NOMO-1 treated with DMSO at 0.1 percent for 48 hours (cell line): ENCODE measurements around the gene OR6C76.
A peak's percentile ranks its signal among the peaks of the same experiment; 100 is the strongest.
"Not testable (repeated sequence)": the region's sequence is repeated elsewhere in the genome, so short reads cannot be mapped to it uniquely, and the experiment has no call there.

ENCODE experiments used
- DNase-seq: peaks from one replicate; lab custom pipeline; 2025; ENCODE audit not compliant: unreplicated experiment; lab: John Stamatoyannopoulos, UW

The OR6C76 gene

GRCh38 chr12:55425954-55426353 lies at the start of gene OR6C76:
OR6C76 (plus strand) TSS chr12:55426254; CDS start chr12:55426254, 0 bp downstream.
- no peak for DNase-seq

DNA sequence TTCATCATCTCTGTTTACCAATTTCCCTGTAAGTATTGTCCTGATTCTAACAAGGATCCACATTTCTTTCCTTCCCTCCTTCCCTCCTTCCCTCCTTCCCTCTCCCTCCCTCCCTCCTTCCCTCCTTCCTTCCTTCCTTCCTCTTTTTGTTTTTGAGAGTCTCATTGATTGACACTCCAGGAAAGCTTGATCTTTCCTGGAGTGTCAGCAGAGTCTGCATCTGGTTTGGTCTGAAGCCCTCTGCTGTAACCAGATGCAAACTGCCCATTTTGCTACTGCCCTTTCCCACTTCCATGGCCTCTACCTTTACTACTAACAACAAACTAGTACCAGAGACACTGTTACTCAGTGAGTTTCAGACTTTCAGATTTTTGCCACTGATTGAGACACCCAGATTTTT lies 40.2 kb upstream of the OR6C76 start:
- no peak for DNase-seq

DNA sequence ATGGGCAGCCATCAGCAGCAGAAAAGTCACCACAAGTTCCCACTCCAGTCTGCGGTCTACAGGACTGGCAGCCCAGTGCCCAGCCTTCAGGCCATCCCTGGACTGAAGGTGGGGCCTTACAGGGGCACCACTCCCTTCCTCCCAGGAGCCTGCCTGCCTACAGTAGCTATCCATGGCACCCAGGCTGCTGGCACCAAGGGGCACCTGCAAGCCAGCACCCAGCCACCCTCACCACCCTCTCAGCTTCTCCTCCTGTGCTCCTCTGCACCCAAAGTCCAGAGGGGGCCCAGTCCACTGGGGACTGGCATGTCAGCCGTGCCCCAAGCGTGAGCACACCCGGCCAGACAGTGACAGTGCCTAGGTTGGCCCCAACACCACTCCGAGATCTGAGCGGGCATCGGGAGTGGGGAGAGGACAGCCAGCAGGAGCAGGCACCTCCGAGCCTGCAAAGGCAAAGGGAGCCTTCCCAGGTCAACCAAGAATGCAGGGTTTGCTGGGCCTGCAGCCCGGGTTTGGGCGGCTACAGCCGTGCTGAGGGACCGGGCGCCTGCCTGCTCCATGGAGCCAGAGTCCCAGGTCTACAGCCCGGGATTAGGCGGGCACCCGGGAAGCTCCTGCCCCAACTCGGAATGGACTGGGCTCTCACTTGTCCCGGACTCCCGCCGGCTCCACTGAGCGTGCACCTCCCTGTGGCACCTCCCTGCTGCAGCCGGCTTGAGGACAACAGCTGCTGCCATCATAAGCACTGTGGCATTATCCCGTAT lies 33.8 kb upstream of the OR6C76 start:
- no peak for DNase-seq

GRCh38 chr12:55396326-55396725 lies 29.7 kb upstream of the OR6C76 start:
- DNase-seq: no peak

GRCh38 chr12:55400229-55400628 lies 25.8 kb upstream of the OR6C76 start, which contains the start of gene OR6C65:
OR6C65 (plus strand) TSS chr12:55400529; CDS start chr12:55400529, 0 bp downstream.
- no peak for DNase-seq

DNA sequence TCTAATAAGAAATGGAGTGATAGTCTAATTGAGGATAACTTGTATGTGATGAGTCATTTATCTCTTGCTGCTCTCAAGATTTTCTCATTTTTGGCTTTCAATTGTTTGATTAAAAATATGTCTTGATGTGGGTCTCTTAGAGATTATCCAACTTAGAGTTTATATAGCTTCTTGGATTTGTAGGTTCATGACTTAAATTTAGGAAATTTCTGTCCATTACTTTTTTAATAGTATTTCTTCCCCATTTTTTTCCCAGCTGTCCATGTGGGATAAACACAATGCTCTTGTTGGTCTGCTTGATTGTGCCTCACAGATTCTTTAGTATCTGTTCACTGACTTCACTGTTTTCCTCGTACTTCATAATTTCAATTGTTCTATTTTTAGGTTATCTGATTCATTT lies 18.2 kb upstream of the OR6C76 start:
- no peak for DNase-seq

GRCh38 chr12:55409133-55409532 lies 16.9 kb upstream of the OR6C76 start:
- DNase-seq: not testable (repeated sequence)

DNA sequence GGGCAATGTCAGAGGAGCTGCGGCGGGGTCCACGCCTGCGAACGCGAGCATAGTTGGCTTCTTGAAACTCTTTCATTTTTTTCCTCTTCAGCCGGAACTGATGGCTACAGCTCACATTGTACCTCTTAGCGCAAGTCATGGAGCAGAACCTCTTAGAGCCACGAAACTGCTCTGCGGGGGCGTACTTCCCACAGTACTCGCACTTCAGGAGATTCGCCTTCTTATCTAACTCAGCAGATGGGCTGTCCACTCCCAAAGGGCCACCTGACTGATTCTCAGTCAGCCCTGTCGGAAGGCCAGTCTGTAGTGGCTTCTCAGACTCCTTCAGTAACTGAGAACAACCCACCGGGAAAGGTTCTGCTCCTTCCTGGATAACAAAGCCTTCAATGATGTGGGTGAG lies 13.9 kb upstream of the OR6C76 start:
- not testable (repeated sequence) for DNase-seq

- not testable (repeated sequence) for DNase-seq
Observed at GRCh38 chr12:55413498-55414388, 12.3 kb upstream of the OR6C76 start.

DNA sequence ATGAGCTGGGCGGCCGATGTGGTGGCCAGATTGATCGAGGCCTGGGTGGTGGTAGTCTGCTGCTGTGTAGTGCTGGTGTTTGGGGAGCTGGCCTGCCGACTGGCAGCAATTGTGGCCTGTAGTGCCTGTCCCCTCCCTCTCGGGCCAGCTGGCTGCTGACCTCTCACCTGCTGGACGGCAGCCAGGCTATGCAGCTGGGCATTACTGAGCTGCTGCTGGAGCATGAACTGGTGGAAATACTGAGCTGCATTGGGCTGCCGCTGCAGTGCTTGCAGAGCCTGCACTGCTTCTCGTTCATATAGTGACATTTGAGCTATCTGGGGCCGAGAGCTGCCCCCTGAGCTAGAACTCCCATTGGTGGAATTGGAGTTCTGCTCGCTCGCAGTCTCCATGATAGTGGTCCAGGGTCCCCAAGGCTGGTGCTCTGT lies 11.6 kb upstream of the OR6C76 start:
- not testable (repeated sequence) for DNase-seq

DNA sequence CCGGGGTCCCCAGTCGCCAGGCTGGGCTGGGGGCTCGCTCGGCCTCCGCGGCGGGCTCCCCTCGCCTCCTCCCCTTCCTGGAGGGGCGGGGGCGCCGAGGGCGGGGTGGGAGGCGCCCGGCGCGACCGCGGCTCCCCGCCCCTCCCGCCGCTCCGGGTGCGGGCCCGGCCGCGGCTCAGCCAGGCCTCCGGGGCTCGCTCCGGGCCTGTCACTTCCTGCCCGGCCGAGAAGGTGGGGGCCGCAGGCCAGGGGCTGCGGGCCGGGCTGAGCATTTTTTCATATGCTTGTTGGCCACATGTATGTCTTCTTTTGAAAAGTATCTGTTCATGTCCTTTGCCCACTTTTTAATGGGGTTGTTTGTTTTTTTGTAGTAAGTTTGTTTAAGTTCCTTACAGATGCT lies 11.2 kb upstream of the OR6C76 start:
- DNase-seq: not testable (repeated sequence)

DNA sequence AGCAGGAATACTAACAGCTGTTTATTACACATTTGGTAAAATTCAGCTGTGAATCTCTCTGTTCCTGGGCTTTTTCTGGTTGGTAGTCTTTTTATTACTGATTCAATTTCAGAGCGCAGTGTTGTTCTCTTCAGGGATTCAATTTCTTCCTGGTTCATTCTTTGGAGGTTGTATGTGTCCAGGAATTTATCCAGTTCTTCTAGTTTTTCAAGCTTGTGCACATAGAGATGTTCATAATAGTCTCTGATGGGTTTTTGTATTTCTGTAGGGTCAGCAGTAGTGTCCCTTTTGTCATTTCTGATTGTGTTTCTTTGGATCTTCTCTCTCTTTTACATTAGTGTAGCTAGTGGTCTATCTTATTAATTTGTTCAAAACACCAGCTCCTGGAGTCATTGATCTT lies 9.1 kb upstream of the OR6C76 start:
- DNase-seq: no peak

GRCh38 chr12:55420307-55420962 lies 5.6 kb upstream of the OR6C76 start:
- DNase-seq: no peak

GRCh38 chr12:55428331-55429243 lies 2.5 kb downstream of the OR6C76 start:
- peak; percentile 53 for DNase-seq

- DNase-seq: not testable (repeated sequence)
Observed at GRCh38 chr12:55441233-55441632, 15.2 kb downstream of the OR6C76 start.

DNA sequence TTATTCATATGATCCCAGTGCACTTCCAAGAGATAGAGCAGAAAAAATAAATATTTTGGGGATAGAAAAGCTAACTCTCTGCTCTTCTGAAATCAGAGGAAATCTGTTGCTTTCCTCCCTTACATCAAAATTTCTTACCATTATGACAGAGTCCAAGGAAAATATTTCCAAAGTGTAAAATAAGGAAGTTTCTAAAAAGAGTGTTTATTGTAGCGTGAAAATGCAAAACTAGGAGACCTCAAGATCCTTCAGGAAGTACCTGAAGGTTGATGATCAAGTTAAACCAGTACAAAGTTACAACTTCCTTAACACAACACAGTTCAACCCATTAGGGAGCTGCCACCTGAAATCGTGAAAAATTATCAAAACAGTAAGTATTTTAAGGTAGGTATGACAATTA lies 17.7 kb downstream of the OR6C76 start, which contains the start of gene OR6C2:
Gene OR6C2 (plus strand): TSS at position 301 of the 400 bp plus-strand sequence. CDS start 8,138 bp downstream, outside the sequence.
- no peak for DNase-seq

GRCh38 chr12:55445357-55445756 lies 19.3 kb downstream of the OR6C76 start:
- DNase-seq: peak; percentile 56

GRCh38 chr12:55446326-55446725 lies 20.3 kb downstream of the OR6C76 start:
- DNase-seq: peak; percentile 80

DNA sequence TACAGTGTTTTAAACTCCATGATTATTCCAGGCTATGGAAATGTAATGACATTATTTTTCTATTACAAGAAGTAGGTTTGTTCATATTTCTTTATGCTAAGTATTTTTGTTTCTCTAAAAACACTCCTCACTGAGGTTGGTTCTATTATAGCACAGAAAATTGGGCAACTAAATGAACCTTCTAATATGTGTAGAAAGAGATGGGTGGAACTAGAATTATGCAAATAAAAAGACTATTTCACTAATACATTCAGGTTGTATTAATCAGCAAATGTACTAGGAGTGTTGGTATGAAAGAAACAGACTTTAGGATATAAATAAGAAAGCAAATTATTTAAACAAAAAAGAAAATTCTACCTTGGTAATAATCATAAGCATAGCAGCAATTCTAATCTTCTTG lies 22.8 kb downstream of the OR6C76 start:
- DNase-seq: no peak

DNA sequence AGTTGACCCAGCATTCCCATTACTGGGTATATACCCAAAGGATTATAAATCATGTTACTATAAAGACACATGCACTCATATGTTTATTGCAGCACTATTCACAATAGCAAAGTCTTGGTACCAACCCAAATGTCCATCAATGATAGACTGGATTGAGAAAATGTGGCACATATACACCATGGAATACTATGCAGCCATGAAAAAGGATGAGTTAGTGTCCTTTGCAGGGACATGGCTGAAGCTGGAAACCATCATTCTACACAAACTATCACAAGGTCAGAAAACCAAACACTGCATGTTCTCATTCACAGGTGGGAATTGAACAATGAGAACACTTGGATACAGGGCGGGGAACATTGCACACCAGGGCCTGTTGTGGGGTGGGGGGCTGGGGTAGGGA lies 38.9 kb downstream of the OR6C76 start:
- not testable (repeated sequence) for DNase-seq
